GM12878 (cell line): Measurements from ENCODE around the gene CNN1. TPM values are rescaled to one million over a fixed set of nuclear protein-coding genes. Genes with fewer than 3 reads are reported as not detected.

Experiments
- CBX5 ChIP-seq: sonication (generic); IDR thresholded peaks from 2 replicates; pipeline ENCODE4 v1.6.1; 2016; ENCODE audit warnings: low read depth, moderate library complexity, mild to moderate bottlenecking, inconsistent platforms
- CTCF ChIP-seq, 3 experiments: IDR thresholded peaks in 2 of 3; conservative IDR thresholded peaks in 1 of 3; 2 replicates each; pipeline ENCODE4 v1.5.1; 2011; ENCODE audit warnings: low read depth in 3 of 3, low read length in 3 of 3, mild to moderate bottlenecking in 3 of 3, control low read depth in 2 of 3, moderate library complexity in 2 of 3, inconsistent platforms in 1 of 3, mixed read lengths in 1 of 3; ENCODE audit not compliant: control insufficient read depth in 2 of 3, insufficient read depth in 1 of 3; ENCODE audit errors: extremely low read depth in 1 of 3
- FOXK2 ChIP-seq: fragments of 450-650 bp; IDR thresholded peaks from 2 replicates; pipeline ENCODE4 v1.6.1; 2017; ENCODE audit warnings: mild to moderate bottlenecking, moderate library complexity
- HDGF ChIP-seq: fragments of 450-650 bp; IDR thresholded peaks from 2 replicates; pipeline ENCODE4 v1.6.1; 2016; ENCODE audit warnings: antibody characterized with exemption
- IRF4 ChIP-seq: IDR thresholded peaks from 2 replicates; pipeline ENCODE4 v1.6.1; 2011; ENCODE audit warnings: low read depth, low read length
- MEF2B ChIP-seq: fragments of 450-650 bp; IDR thresholded peaks from 2 replicates; pipeline ENCODE4 v1.6.1; 2018; ENCODE audit warnings: mild to moderate bottlenecking, moderate library complexity; ENCODE audit not compliant: partially characterized antibody, poor library complexity, severe bottlenecking
- NBN ChIP-seq: fragments of 450-650 bp; IDR thresholded peaks from 2 replicates; pipeline ENCODE4 v1.6.1; 2016
- STAT3 ChIP-seq: IDR thresholded peaks from 2 replicates; pipeline ENCODE4 v1.6.1; 2011; ENCODE audit warnings: low read depth, low read length, improper control_type of control experiment
- WRNIP1 ChIP-seq: IDR thresholded peaks from 2 replicates; pipeline ENCODE4 v1.6.1; 2011; ENCODE audit warnings: low read depth, low read length, improper control_type of control experiment, borderline replicate concordance
- ZNF384 ChIP-seq: IDR thresholded peaks from 2 replicates; pipeline ENCODE4 v1.6.1; 2012; ENCODE audit warnings: low read depth, mild to moderate bottlenecking, low read length, improper control_type of control experiment, borderline replicate concordance
- polyA plus RNA-seq, 11 experiments: library from polyadenylated mRNA; depleted of rRNA in 4 of 11; unstranded in 6 of 11; stranded (reverse) in 5 of 11; fragments of >200 nt; fragmentation: Nextera tagmentation in 4 of 11; fragmentation: Illumina TruSeq in 1 of 11; extraction: Ambion mirVana in 4 of 11; extraction: Trizol in 1 of 11; gene quantifications; 1 replicate in 1 of 11; 2 replicates in 10 of 11; pipeline versions ENCODE4 v1.2.1 to v1.2.3, GENCODE V29; 2011 to 2016; ENCODE audit warnings: inconsistent platforms in 2 of 11, missing spikeins in 2 of 11, low read depth in 1 of 11
- total RNA-seq, 4 experiments: library from RNA; depleted of rRNA in 3 of 4; stranded (reverse); fragments of >200 nt in 3 of 4; fragmentation: Illumina TruSeq in 1 of 4; extraction: Trizol in 1 of 4; gene quantifications; 2 replicates each; pipeline versions ENCODE4 v1.2.1 to v1.2.3, GENCODE V29; 2013 to 2021
- TF ChIP-seq, protein P1 (sequence below): fragments of 450-650 bp; IDR thresholded peaks from 2 replicates; pipeline ENCODE4 v1.6.1; 2016; ENCODE audit warnings: mild to moderate bottlenecking

CNN1 gene
- total and polyA plus RNA-seq, 10 of the 15 experiments (the other 5 are each of a cell fraction or from before 2014, with no cell fraction given): 0.03 to 0.58 (median 0.22) TPM; not detected in 1

GRCh38 chr19:11587302-11587974 lies 48.8 kb downstream of the CNN1 start (continued):
- TF ChIP-seq, protein P1, sequence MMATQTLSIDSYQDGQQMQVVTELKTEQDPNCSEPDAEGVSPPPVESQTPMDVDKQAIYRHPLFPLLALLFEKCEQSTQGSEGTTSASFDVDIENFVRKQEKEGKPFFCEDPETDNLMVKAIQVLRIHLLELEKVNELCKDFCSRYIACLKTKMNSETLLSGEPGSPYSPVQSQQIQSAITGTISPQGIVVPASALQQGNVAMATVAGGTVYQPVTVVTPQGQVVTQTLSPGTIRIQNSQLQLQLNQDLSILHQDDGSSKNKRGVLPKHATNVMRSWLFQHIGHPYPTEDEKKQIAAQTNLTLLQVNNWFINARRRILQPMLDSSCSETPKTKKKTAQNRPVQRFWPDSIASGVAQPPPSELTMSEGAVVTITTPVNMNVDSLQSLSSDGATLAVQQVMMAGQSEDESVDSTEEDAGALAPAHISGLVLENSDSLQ: peak; percentile 12; the same call in 1 of the 2 replicates
- TF ChIP-seq NBN: no peak
- TF ChIP-seq MEF2B: peak; percentile 97
- TF ChIP-seq CBX5: no peak
- TF ChIP-seq HDGF: no peak
- TF ChIP-seq FOXK2: no peak
- peak; percentile 12; the same call in 1 of the 2 replicates for TF ChIP-seq ZNF384
- TF ChIP-seq CTCF (IDR thresholded peaks at IDR 0.05 in 2 of 3, conservative IDR thresholded peaks at IDR 0.05 in 1 of 3; ENCODE audit: control insufficient read depth in 2 of 3, extremely low read depth in 1 of 3, insufficient read depth in 1 of 3, low read depth in 3 of 3, low read length in 3 of 3): peak; percentile 90 to 98 (median 97)
- no peak for TF ChIP-seq IRF4
- peak; percentile 94 for TF ChIP-seq WRNIP1
- TF ChIP-seq STAT3: 0 out of 2 replicates have a peak, but pooled peaks have one; percentile 44
- TF ChIP-seq, all 136 proteins: peak for 15
